Measurements from ENCODE around the gene STK32A.

Gene STK32A

DNA sequence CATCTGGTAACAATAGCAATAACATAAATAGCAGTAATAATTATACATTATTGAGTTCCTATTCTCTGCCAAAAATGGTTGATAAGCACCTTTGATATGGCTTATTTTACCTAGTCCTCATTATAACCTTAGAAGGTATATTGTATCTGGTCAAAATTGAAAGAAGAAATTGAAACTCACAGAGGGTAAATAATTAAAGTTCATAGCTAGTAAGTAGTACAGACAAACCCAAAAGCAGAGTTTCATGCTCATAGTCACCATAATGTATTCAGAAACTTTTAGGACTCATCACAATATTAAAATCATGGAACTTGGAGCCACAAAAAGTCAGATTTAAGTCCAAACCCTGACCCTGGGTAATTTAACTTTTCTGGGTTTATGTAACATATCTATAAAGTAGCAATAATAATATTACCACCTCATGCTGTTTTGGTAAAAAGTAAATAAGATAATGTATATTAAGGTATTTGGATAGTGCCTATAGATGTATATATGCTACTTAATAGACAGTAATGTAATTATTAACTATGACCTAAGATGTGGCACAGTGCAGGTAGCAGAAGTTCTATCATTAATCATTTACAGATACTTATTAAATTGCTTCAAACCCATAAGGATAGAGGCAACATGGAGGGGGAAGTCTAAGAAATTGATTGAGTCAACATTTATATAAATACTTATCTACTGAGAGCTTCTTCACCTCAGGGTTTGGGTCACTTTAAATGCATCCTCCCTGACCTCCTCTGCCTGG lies 32.4 kb downstream of the STK32A start:
- no peak for DNase-seq

DNA sequence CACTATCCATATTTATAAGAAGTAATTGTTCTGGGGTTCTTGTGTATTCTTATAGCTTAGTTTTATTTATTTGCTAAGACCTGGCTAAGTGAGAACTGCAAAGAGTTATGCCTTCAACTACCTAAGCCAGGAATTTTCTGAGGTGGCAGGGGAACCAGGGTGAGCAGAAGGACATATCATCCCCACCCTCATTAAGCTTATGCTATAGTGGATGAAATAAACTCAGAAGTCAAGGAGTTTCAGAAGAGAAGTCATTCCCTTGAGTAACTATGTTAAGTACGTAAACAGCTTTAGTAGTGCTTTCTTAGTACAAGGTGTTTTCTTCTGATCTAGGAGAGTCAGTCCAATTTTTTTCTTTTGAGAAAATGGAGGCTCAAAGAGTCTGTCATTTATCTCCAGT lies 41.7 kb downstream of the STK32A start:
- no peak for DNase-seq

DNA sequence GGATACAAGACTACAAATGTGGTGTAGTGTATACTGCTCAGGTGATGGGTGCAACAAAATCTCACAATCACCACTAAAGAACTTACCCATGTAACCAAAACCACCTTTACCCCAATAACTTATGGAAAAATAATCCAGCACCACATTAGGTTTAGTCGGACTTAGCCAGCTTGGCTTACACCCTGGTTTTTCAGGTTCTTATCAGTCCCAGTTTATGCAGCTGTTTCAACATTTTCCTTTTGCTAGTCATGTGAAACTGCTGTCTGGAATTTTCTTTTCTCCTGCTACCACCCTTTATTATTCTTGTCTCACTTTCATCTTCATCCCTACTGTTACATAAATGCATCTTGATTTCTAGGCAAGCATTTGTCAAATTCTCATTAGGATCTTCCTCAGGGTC lies 51.5 kb downstream of the STK32A start:
- no peak for DNase-seq

DNA sequence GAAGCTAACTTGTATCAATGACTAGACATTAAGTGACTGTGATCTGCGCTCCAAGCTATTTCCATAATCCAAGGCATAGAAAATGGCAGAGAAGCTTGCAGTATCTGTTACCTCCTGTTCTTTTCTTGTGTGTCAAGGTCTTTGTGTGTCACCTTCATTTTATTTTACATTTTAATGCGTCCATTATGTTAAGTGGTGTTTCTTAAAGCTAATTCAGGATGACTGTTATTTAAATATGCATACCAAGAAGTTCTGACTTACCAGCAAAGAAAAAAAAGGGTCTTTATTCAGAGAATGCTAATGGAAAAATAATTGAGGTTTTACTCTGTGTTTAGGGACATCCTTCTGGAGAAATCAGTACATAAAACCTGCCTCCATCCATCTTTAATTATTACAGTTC lies 52.3 kb downstream of the STK32A start:
- DNase-seq: no peak

DNA sequence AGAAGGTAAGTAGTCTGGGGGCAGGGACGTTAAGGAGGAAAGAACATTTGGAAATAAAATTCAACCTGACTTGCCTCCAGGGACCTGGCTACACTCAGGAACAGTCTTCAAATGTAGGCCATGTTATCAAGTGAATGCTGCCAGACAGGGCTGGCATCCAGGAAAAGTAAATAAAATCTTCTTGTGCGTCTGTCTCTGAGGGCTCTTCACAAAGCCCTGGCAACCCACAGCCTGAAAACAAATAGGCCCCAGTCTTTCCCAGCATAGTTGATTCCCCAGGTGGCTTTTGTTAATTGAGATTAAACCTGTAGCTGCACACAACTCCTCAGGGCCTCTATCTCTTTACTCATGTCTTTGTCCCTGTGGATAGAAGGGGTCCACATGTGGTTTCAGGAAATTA lies 55.4 kb downstream of the STK32A start:
- no peak for DNase-seq

DNA sequence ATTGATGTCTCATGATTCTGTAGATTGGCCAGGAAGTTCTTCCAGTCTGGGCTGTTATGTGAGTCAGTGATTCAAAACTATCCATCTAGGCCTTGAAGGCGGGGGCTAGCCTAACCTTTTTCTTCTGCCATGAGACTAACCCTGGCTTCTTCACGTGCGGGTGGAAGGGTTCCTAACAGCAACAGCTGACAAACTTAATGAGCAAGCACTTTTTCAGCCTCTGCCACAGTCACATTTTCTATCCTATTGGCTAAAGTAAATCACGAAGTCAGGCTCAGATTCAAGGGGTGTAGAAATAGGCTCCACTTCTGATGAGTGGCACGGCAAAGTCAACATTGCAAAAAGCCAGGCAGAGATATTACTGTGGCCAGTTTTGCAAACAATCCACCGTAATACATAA lies 68.4 kb downstream of the STK32A start:
- no peak for DNase-seq

DNA sequence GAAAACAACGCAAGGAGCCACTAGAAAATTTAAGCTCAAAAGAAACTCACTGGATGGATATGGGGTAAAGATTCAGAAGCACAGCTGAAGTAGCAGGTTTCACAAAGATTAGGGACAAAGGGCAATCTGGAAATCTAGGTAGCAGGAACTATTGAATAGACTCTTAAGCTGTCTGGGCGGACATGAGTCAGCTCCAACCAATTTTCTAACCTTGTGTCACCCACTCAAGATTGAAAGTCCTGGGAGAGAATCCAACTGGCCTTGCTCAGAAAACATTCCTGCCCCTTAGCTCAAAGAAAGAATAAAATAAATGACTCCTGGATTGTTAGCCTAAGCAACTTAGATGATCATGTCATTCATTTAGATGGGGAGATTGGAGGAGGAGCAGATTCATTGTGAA lies 69.2 kb downstream of the STK32A start:
- no peak for DNase-seq

DNA sequence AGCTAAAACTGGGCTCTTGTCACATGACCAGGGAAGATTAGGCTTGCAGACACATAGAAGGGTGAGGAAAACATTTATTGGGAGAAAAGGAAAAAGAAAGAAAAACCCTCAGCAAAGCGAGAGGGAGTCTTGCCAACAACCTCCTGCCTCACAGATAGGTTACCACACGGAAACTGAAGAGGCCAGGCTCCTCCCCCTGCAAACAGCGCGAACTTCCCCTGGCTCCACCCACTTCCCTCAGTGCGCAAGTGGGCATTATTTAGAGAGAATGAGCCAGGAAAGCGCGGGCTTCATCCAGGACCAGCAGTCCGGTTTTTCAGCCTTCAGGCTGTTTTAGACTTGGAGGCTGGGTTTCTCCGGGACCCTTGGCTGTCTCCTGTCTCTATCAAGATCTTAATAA lies 70.3 kb downstream of the STK32A start:
- no peak for DNase-seq

DNA sequence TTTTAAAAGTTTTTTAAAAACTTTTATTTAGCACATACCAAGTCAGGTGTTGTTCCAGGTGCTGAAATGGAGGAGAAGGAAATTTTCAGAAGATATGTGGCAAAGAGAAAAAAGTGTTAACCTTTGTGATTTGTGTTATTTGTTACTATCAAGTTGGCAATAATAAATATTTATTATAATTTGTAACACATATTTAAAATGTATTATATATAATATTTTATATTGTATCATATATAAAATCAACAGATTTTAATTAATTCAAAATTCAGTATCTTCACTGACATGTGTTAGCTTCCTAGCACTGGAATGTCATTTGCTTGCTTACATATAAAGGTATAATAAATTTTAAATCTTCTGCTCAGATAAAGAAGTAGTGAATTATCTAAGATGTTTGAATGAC lies 71.5 kb downstream of the STK32A start:
- no peak for DNase-seq

DNA sequence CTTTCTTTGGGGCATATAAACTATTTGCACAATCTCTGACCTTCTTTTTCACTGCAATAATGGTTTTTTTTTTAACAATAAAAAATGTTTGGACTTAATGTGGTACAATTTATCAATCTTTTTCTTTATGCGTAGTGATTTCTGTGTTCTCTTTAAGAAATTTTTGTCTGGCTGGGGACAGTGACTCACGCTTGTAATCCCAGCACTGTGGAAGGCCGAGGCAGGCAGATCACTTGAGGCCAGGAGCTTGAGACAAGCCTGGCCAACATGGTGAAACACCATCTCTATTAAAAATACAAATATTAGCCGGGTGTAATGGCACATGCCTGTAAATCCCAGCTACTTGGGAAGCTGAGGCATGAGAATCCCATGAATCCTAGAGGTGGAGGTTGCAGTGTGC lies 72.3 kb downstream of the STK32A start:
- no peak for DNase-seq

DNA sequence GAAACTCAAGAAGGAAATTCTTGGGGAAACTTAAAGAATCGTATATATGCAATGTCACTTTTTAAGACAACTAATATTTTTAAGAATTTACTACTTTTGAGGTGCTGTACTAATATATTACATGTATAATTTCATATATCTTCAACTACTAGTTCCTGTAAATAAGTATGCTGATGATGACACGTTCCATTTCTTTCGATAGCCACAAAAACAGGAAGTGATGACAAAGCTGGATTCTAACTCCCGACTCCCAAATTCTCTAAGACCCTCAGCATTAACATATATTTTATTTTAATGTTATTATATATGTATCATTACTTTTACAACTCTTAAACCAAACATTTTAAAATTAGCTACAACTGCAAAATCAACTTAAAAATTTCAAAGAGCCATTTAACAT lies 74.8 kb downstream of the STK32A start:
- DNase-seq: no peak

DNA sequence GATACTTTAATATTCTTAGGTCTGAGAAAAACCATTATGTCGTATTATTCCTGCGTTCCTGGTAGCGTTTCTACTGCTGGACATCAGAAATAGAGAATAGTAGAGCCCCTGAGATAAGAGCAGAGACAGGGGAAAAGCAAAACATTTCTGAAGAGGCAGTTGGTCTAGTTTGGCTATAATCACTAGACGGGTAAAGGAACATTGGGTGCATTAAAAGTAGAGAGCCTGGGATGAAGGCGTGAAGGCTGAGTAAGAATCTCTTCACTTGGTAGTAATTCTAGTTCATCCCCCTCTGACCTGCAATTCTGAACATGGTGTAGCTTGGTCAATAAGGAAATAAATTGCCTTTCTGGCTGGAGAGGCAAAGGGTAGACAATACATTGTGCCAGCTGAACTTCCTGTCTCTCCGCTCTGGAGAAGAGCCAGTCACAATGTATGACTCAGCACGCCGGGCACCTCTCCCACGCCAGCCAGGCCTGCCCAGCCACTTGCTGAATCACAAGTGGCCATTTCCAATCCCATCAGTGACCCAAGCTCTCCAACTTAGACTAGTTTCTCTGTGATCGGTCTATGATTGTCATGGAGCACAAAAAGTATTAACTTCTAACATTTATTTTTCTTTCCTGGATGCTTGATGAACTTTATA lies 75.4 kb downstream of the STK32A start:
- no peak for DNase-seq

DNA sequence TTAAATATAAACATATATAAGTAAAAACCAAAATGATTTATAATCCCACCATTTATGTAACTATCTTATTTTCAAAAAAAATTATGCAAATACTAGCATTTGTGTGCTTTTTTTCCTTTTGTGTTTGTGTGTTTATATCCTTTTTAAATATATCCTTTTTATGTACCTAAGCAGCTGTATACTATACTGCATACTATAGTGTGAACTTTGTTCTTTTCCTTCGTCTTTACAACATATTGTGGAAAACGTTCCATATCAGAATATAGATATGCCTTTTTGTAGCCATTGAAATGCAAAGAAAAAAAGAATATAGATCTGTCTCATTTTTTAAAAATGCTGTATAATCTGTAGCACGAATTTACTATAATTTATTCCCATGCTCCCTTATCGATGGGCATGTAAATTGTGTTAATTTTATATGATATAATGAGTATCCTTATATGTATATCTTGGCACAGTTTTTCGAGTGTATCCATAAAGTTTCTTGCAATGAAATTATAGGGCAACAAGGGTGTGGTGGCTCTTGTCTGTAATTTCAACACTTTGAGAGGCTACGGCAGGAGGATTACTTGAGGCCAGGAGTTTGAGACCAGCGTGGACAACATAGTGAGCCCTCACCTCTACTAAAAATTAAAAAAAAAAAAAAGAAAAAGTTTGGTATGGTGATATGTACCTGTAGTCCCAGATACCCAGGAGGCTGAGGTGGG lies 83.3 kb downstream of the STK32A start:
- no peak for DNase-seq

DNA sequence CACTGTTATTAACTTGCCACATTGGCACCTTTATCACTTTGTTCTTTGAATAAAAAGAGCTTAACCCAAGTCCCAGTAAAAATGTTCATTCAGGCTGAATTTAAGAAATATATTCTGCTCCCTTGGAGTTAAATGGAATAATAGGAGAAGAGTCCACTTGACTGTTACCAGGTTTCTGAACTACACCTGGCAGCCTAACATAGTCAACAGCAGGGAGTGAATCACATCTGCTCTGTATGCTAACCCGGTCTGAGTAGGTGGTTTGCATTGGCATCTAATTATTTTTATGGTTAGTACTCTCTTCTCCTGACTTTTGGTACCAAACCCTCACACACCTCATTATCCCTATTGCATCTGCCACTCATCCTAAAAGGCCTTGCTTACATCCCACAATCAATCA lies 86.7 kb downstream of the STK32A start:
- DNase-seq: no peak

DNA sequence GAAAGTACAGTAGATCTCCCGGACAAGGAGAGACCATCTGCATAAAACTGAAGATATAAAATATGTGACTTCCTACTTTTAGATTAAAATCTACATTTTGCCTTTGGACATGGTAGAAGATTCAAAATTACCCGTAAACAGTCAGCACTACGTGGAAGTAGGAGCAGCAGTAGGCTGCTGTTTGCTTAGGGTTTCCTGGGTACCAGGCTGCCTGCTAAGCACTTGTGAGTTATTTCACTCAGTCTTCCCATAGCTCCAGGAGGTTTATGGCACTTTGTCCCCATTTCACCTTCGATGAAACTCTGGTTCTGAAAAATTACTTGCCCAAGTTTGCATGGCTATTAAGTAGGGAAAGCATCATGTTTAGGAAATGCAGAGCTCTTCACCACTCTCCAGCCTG lies 92.6 kb downstream of the STK32A start:
- DNase-seq: no peak

DNA sequence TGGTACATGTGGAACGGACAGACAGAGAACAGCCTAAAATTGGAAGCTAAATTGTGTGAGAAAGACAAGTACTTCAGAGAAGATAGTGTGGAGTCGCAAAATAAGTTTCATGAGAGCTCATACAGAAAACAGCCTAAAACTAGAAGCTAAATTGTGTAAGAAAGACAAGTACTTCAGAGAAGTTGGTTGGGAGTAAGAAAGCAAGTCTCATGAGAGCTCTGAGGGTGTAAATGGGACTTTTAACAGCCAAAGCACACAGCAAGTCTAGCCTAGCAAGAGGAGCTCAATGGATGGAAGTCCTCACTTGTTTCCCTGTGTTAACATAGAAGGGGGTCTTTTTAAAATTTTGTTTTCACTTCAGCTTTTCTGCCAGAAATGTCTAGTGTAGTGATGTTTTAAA lies 93.1 kb downstream of the STK32A start:
- DNase-seq: no peak

DNA sequence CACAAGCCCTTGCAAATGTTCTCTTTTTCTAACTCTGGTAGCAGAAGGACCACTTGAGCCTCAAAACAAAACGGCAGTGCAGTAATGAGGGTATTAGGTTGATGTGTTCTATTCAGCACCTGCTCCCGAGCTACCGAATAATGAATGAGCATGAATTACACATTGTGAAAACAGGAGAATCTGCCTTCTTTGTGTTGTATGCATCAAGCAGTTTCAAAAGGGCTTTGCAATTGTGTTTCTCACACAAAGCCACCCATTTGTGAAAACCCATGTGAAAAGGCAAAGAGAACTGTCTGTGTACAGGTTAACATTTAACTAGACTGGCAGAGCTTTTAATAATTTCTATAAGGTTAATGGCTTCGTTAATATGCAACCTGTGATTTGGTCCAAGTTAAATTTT lies 97.8 kb downstream of the STK32A start:
- no peak for DNase-seq

DNA sequence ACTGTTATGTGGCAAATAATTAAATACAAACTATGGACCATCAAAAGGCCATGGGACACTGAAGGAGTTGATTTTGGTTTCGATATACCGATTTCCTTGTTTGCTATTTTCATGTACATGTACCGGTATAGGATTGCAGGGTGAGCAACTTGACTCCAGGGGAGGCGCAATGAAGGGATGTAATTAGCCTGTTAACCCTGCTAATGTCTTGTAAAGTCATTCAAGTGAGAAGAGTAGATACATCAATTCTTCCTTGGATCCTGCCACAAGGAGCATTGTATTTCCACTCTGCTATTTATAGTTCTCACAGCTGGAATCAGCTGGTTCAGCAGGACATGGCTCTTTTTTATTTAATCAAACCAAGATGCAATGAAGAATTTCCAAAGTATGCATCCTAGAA lies 102.0 kb downstream of the STK32A start:
- no peak for DNase-seq

DNA sequence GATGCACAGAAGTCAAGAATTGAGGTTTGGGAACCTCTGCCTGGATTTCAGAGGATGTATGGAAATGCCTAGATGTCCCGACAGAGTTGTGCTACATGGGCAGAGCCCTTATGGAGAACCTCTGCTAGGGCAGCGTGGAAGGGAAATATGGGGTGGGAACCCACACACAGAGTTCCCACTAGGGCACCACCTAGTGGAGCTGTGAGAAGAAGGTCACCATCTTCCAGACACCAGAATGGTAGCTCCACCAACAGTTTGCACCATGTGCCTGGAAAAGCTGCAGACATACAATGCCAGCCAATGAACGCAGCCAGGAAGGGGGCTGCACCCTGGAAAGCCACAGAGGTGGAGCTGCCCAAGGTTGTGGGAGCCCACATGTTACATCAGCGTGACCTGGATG lies 104.5 kb downstream of the STK32A start:
- no peak for DNase-seq

DNA sequence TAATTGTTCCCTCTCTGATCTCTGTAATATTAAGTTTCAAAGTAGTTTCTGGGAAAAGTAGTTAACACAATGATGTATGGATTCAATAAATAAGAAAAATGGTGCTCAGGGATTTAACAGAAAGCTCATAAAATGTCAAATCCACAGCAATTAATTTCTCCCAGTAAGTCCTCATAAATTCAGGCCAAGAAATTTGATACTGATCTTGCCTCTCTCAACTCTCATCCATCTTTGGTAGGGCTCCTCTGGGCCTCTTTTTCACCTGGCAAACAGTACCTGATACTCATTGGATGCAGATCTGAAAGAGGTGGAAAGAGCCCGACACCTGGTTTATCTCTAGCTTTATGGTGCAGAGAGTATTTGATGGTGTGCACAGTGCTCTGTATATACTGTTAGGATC lies 106.1 kb downstream of the STK32A start:
- no peak for DNase-seq

DNA sequence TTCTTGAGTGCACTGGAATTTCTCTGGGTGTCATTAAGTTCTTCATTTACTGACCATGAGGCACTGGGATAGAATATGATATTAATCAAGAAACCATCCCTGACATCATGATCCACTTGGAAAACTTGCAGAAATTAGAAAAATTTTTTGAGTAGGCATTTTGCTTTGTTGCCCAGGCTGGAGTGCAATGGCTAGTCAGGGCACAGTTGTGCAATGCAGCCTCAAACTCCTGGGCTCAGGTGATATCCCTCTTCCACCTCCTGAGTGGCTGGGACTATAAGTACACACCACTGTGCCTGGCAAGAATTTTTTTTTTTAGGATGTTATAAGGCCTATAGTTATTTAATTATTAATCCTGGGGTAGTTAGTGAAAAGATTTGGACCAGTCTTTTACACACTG lies 106.5 kb downstream of the STK32A start:
- no peak for DNase-seq

DNA sequence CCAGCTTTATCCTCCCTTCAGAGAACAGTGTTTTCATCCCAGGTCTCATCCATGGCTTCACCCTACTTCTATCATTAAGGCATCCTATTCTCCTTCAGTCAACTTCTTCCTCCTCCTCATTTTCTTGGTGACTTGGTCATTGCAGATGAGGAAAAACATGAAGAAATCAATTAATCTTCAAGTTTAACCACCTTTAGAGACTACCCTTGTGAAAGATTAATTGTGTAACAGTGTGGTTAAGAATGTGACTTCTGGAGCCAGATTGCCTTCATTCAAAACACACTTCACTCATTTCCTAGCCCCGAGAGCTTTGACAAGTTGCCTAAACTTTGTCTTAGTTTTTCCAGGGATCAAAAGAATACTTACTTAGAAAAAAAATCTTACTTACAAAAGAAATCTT lies 110.0 kb downstream of the STK32A start:
- DNase-seq: no peak

DNA sequence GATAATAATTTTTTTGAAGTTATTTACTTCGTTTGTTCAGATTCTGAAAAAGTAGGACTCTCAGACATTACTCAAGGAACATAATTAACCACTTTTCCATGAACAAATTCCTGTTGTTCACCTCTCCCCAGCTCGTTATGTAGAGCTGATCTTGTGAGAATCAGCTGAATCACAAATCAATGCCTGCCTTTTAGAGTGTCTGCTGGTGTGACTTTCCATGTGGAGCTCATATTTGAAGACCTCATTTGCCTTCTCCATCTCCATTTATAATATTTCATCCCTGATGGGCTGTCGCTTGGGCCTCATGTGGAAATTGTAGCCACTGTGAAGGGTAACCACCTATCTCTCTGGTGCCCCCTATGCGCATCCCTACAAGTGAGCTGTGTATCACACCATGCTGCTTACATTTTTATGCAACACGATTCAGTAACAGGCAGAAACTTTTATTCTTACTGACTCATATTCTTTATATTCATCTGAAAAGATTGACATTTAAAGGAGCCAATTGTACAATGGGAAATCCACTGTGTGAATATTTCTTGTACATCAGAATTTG lies 111.3 kb downstream of the STK32A start:
- DNase-seq: no peak

DNA sequence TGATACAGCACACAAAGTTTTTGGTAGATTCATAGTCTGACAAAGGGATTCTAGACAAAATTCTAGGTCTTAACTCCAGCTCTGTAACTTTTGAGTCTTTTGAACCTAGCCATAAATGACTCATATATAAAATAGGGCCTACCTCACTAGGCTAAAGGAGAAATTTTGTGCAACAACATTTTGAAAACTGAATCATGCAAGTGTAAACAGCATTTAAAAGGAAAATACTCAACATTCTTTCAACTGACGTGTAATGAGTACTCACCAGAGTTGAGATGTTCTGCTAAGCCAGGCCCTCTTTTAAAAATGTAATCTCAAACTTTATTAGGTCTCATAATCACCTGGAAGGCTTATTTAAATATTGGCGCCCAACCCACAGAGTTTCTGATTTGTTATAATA lies 113.2 kb downstream of the STK32A start:
- no peak for DNase-seq

All from stimulated activated CD4-positive, alpha-beta T cell treated with anti-CD3 and anti-CD28 coated beads, Interleukin-4, amount 100 ng/mL, for 24 hours (primary cell).